ENCODE results near the gene ZFHX3. TPM values are rescaled to one million over a fixed set of nuclear protein-coding genes. Genes with fewer than 3 reads are reported as not detected.
A peak's percentile ranks its signal among the peaks of the same experiment; 100 is the strongest.

Gene ZFHX3
- total RNA-seq, 2 donors from 2014 or later, result 11.9 to 12.6 TPM

- intact Hi-C loops (cut with DNase I), result no loop called here
- ATAC-seq (no peak), DNase-seq (no peak)
Measured at GRCh38 chr16:72972878-72973571, 74.9 kb downstream of the ZFHX3 start.

DNA sequence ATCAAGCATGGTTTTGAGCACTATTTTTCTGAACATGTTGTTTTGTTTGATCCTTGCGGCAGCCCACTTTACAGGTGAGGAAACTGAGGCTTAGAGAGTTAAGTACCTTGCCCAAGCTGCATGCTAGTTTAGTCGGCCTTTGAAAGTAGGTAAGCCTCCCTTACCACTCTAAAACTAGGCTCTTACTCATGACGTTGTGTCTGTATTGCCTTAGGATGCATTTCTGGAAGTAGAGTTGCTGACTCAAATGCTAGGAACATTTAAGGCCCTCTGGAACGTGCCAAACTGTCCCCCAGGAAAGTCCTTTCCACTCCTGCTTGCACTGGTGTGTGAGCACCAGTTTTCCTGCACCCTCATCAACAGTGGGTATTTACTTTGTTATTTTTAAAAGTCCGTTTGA, 76.6 kb downstream of the ZFHX3 start:
- ATAC-seq (no peak), DNase-seq (no peak)
- intact Hi-C loops (cut with DNase I), result no loop called here

GRCh38 chr16:72970656-72971055, 77.3 kb downstream of the ZFHX3 start:
- intact Hi-C loops (cut with DNase I), result no loop called here
- no peak for ATAC-seq
- no peak for DNase-seq

DNA sequence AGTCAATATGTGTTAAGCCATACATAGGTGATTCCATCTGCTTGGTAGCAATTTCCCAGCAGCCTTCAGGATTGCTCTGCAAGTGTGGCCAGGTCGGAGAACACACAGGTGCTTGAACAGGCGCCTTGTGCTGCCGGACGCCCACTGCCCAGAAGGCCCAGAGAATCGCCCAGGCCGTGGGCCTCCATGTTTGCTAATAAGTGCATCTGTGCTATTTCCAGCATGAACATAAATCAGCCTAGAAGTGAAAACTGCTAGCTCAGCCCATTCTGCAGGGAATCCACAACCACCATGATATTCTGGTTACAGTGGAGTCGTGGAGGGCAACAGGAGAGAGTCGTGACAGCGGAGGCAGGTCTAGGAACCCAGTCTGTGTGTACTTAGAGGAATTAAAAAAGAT, 78.1 kb downstream of the ZFHX3 start:
- DNase-seq, result no peak

DNA sequence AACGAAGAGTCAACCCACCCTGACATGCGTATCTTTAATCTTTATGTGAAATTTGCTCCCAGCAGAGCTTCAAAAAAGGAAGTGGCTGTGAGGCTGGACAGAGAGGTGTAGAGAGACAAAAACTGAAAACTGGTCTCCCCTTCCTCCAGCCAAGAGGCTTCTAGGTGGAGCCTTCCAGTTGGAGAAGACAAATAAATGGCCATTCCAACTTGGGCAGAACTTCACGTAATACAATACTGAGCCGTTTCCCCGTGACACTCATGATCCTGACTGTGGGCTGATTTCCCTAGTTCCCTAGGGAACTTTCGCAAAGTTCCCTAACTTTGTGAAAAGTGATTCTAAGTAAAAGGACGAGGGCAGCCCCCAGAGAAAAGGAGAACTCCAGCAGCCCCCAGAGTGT, 78.8 kb downstream of the ZFHX3 start:
- ATAC-seq, result peak in 1 of 2 donors; percentile 51
- intact Hi-C loops (cut with DNase I), result no loop called here

More for the DNA sequence above, 78.1 kb downstream of the ZFHX3 start:
- no peak for ATAC-seq
- intact Hi-C loops (cut with DNase I), result no loop called here

GRCh38 chr16:72967941-72968340, 80.0 kb downstream of the ZFHX3 start:
- intact Hi-C loops (cut with DNase I), result no loop called here
- ATAC-seq (no peak), DNase-seq (no peak)

More for the DNA sequence above, 78.8 kb downstream of the ZFHX3 start:
- no peak for DNase-seq

DNA sequence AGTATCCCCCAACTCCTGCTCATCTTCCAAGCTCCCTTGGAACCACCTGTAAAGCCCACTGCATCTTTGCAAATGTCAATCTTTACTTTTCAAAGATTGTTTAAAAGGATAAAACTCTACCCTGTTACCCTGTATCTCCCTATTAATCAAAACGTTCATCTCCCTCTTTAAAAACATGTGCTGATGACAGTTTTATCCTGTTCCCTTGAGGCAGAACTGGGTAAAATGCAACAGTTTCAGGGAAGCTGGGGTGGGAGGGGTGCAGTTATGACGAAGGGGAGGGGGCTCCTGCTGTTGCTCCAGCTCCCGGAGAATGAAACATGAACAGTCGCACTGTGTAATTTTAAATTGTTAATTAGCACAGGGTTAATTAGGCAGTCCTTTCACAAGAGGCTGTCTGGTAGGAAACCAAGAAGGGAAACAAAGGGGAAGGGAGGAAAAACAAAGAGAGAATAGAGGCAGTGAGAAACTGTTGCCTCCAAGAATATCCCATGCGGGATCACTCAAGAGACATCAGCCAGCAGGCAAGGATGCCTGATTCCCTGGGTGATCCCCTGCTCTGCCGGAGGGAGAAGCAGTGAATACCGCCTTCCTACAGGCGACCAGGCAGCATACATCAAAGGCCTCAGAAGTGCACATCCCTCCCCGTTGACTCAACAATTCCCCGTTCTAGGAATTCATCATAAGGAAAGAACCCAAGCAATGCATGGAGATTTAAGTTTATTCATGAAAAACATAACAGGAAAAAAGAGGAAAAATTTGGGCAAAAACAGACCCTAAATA, 84.2 kb downstream of the ZFHX3 start:
- intact Hi-C loops (cut with DNase I), result no loop called here
- no peak for ATAC-seq
- DNase-seq, result no peak

- DNase-seq, result no peak
- ATAC-seq, result no peak
Measured at GRCh38 chr16:72962347-72962746, 85.6 kb downstream of the ZFHX3 start.

GRCh38 chr16:72961863-72962262, 86.1 kb downstream of the ZFHX3 start:
- intact Hi-C loops (cut with DNase I), result no loop called here
- no peak for DNase-seq
- ATAC-seq, result no peak

More at GRCh38 chr16:72962347-72962746, 85.6 kb downstream of the ZFHX3 start:
- intact Hi-C loops (cut with DNase I), result no loop called here

DNA sequence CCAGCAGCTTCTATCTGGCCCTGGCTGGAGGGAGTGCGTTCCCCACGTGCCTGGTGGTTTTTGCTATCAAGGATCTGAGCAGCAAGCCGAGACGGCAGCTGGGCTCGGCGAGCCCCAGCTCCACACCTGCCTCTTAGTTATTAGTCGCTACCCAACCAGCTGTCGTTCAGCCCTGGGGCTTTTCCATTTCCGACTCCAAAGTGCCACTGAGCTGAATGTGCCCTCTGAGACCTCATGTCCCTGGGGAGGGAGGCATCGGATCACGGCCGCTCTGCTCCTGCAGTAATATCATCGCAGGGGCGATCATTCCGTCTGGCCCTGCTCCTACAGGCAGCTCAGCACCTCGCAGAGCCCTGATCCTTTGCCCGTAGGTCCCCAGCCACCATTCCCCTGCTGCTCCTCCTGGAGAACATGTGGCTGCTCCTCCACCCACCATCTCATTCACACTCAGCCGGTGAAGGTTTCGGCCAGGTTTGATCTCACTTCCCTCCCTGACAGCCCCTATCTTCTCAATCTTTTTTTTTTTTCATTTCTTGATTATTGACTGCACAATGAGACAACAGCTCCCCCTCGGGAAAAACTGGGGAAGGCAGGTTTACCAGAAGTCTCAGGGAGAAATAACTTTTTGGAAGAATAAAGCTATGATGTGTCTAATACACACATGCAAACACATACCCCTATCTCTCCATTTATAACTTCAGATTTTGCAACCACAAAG, 86.7 kb downstream of the ZFHX3 start:
- no peak for DNase-seq
- intact Hi-C loops (cut with DNase I), result no loop called here
- ATAC-seq, result no peak

GRCh38 chr16:72960101-72960500, 87.8 kb downstream of the ZFHX3 start:
- DNase-seq (no peak), ATAC-seq (no peak)
- intact Hi-C loops (cut with DNase I), result no loop called here

GRCh38 chr16:72959301-72959996, 88.5 kb downstream of the ZFHX3 start:
- intact Hi-C loops (cut with DNase I), result no loop called here
- ATAC-seq (peak in 1 of 2 donors; percentile 7), DNase-seq (no peak)

DNA sequence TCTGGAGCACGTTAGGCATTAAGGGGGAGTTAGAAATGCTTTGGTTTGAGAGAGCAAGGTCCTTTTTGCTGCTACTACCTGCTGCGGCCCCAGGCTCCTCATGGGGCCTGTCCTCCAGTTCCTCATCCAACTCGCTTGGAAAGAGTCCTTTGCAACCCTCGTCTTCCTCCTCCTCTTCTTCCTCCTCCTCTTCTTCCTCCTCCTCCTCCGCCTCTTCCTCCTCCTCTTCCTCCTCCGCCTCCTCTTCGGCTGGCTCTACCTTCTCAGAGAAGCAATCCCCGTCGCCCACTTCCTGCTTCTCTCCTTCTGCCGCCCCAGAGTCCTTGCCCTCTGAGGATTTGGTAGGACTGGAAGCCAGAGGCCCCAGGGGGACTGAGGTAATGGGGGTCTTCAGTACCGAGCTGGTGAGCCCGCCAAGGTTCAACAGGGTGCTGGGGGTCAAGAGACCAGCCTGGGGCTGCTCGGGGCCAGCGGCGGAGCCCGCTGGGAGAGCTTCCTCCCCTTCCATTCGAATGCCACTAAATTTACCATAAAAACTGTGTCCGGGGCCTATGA, 89.3 kb downstream of the ZFHX3 start:
- intact Hi-C loops (cut with DNase I), result no loop called here
- ATAC-seq (no peak), DNase-seq (no peak)

DNA sequence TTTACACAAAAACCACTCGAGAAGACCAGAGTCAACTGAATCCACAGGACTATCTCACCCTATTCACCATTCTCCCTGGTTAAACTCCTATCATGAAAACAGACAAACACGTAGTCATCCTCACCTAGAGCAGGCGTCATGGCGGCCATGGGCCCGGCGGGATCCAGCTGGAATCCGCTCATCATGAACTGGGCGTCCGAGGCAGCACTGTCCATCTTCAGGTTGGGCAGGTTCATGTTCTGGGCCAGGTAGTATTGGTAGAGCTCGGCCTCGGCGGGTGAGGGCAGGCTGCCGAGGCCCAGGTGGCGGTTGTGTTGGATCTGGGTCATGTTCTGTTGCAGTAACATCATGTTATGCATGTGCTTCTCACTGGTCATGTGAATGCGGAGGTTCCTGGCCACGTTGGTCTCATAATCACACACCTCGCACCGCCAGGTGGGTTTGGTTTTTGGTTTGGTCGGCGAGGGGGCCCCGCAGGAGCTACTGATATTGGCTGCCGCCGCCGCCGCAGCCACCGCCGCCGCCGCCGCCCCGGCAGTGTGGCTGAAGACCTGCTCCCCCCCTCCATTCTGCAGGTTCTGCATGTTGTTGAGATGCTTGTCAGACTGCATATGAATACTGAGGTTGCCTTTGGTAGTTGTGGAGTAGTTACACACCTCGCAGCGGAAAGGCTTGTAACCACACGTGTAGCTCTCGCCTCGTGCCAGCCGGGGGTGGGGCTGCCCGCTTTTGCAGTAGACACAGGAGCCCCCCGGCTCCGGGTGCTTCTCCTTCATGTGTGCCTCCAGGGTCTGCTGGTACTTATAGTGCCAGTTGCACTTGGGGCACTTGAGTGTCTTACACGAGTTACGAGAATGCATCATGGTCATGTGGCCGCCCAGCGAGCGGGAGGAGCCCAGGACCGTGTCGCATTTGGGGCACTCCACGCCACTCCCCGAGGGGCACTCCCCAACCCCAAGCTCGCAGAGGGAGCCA, 90.3 kb downstream of the ZFHX3 start:
- ATAC-seq, result no peak
- no peak for DNase-seq
- intact Hi-C loops (cut with DNase I), result no loop called here

DNA sequence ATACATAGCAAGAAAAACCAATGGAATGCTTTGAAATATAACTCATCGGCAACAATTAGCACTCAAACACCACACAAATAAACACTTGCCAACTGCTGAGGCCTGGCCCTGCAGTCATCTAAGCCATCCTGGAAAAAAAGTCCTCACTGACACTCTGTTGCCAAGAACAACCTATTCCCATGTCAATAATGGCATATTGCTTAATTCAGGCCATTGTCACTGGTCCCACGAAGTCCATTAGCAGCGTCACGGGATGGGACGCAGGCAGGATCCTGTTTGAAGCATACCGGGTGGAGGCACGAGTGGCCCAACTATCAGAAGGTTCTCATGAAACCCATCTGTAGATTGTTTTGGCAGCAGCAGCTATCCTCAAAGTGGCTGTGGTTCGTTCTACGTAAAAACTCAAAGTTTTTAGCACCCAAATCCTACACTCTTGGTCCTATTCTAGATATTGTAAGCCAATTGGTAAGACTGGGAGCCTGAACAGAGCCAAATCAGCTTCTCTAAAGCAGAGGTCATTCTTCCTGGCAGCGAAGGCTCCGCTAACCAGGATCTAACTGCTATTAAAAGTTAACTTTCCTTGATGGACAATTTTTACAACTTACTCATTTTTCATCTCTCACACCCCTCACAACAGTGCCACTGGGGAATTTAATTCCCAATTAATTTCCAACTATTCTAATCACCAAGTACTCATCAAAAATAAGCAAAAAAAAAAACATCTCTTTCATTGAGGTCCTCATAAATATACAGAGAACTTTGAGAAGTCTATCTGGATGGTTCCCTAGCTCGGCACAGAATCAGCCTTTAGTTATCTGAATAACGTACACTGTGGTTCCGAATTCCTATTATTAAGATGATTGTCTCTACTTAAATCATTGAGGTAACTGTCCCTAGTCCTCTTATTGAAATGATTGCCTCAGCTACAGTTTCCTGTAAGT, 91.5 kb downstream of the ZFHX3 start:
- intact Hi-C loops (cut with DNase I), result no loop called here
- ATAC-seq (no peak), DNase-seq (no peak)

GRCh38 chr16:72952811-72953271, 95.1 kb downstream of the ZFHX3 start:
- DNase-seq (no peak), ATAC-seq (peak in 1 of 2 donors; percentile 42)

DNA sequence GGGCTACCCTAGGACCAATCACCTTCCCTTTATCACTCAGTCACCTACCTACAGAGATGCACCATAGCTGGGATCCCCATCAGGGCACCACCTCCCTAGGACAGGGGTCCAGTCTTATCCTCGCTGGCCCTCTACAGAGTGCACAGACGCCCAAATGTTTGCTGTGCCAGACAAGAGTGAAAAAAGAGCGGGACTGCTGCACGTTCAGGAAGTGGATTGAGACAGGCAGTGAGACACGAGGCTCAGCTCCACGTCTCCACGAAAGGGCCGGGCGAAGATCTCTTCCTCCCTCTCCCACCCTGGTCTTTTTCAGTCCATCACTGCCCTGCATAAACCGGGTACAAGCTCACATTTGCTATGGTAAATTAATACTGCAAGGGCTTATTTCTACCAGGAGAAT, 95.5 kb downstream of the ZFHX3 start:
- no peak for DNase-seq
- intact Hi-C loops (cut with DNase I), result no loop called here
- ATAC-seq, result peak; percentile 14 to 21

More at GRCh38 chr16:72952811-72953271, 95.1 kb downstream of the ZFHX3 start:
- intact Hi-C loops (cut with DNase I), result no loop called here
